ENCODE results near the gene BASP1. TPM values are rescaled to one million over a fixed set of nuclear protein-coding genes. Genes with fewer than 3 reads are reported as not detected.

The BASP1 gene
- total and polyA plus RNA-seq, 2 experiments from 2014 or later: 87.5 to 114 TPM

GRCh38 chr5:17227868-17228267, 10.4 kb downstream of the BASP1 start:
- Histone ChIP-seq H3K79me2 (replicated peaks; ENCODE audit: insufficient read depth) (peaks cover 91% of the 10 kb centered on the region), H3K27ac (ENCODE audit: low read depth) (no peak overlapping the region), H3K4me2 (no peak overlapping the region), H3F3A (replicated peaks; ENCODE audit: low read depth) (no peaks in the 10 kb centered on the region), H2AFZ (no peak overlapping the region), H3K36me3 (ENCODE audit: insufficient read depth) (no peaks in the 10 kb centered on the region), H4K20me1 (replicated peaks; ENCODE audit: insufficient read depth) (peaks cover 24% of the 10 kb centered on the region), H3K4me1 (ENCODE audit: insufficient read depth) (peaks cover 25% of the 10 kb centered on the region), H3K27me3 (ENCODE audit: insufficient read depth) (no peaks in the 10 kb centered on the region), H3K4me3 (no peak overlapping the region), H3K9me2 (ENCODE audit: insufficient read depth) (no peaks in the 10 kb centered on the region)
- H3K27me3 Mint-ChIP-seq (ENCODE audit: insufficient read depth, low read depth, poor library complexity): peaks cover 2% of the 10 kb centered on the region
- no peaks in the 10 kb centered on the region; the same call in 2 of the 3 replicates for H3K9me3 Mint-ChIP-seq
- ATAC-seq: no peak
- H3K36me3 Mint-ChIP-seq (ENCODE audit: low read depth): peaks cover 31% of the 10 kb centered on the region
- H3K4me1 Mint-ChIP-seq: peaks cover 47% of the 10 kb centered on the region
- no peak overlapping the region for H3K27ac Mint-ChIP-seq
- DNase-seq (ENCODE audit: low spot score): no peak
- TF ChIP-seq NANOG (IDR thresholded peaks at IDR 0.05; ENCODE audit: borderline replicate concordance) (no peak), STAT1 (IDR thresholded peaks at IDR 0.05; ENCODE audit: unreplicated experiment) (no peak), POLR2AphosphoS5 (IDR thresholded peaks at IDR 0.05; ENCODE audit: low read depth) (no peak), EZH2 (IDR thresholded peaks at IDR 0.05; ENCODE audit: low read depth, unreplicated experiment) (no peak), ZNF331 (CRISPR knock-in tag; IDR thresholded peaks at IDR 0.05; ENCODE audit: low read depth) (no peak), CREB1 (CRISPR knock-in tag; IDR thresholded peaks at IDR 0.05; ENCODE audit: low read depth) (no peak), JUNB (IDR thresholded peaks at IDR 0.05; ENCODE audit: unreplicated experiment) (no peak), REST (IDR thresholded peaks at IDR 0.05; ENCODE audit: unreplicated experiment) (no peak), ZNF114 (CRISPR knock-in tag; IDR thresholded peaks at IDR 0.05) (no peak), EZH2phosphoT487 (IDR thresholded peaks at IDR 0.05; ENCODE audit: unreplicated experiment) (no peak)
- TF ChIP-seq, protein P1, sequence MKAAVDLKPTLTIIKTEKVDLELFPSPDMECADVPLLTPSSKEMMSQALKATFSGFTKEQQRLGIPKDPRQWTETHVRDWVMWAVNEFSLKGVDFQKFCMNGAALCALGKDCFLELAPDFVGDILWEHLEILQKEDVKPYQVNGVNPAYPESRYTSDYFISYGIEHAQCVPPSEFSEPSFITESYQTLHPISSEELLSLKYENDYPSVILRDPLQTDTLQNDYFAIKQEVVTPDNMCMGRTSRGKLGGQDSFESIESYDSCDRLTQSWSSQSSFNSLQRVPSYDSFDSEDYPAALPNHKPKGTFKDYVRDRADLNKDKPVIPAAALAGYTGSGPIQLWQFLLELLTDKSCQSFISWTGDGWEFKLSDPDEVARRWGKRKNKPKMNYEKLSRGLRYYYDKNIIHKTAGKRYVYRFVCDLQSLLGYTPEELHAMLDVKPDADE (IDR thresholded peaks at IDR 0.05): no peak
- TF ChIP-seq, protein P2, sequence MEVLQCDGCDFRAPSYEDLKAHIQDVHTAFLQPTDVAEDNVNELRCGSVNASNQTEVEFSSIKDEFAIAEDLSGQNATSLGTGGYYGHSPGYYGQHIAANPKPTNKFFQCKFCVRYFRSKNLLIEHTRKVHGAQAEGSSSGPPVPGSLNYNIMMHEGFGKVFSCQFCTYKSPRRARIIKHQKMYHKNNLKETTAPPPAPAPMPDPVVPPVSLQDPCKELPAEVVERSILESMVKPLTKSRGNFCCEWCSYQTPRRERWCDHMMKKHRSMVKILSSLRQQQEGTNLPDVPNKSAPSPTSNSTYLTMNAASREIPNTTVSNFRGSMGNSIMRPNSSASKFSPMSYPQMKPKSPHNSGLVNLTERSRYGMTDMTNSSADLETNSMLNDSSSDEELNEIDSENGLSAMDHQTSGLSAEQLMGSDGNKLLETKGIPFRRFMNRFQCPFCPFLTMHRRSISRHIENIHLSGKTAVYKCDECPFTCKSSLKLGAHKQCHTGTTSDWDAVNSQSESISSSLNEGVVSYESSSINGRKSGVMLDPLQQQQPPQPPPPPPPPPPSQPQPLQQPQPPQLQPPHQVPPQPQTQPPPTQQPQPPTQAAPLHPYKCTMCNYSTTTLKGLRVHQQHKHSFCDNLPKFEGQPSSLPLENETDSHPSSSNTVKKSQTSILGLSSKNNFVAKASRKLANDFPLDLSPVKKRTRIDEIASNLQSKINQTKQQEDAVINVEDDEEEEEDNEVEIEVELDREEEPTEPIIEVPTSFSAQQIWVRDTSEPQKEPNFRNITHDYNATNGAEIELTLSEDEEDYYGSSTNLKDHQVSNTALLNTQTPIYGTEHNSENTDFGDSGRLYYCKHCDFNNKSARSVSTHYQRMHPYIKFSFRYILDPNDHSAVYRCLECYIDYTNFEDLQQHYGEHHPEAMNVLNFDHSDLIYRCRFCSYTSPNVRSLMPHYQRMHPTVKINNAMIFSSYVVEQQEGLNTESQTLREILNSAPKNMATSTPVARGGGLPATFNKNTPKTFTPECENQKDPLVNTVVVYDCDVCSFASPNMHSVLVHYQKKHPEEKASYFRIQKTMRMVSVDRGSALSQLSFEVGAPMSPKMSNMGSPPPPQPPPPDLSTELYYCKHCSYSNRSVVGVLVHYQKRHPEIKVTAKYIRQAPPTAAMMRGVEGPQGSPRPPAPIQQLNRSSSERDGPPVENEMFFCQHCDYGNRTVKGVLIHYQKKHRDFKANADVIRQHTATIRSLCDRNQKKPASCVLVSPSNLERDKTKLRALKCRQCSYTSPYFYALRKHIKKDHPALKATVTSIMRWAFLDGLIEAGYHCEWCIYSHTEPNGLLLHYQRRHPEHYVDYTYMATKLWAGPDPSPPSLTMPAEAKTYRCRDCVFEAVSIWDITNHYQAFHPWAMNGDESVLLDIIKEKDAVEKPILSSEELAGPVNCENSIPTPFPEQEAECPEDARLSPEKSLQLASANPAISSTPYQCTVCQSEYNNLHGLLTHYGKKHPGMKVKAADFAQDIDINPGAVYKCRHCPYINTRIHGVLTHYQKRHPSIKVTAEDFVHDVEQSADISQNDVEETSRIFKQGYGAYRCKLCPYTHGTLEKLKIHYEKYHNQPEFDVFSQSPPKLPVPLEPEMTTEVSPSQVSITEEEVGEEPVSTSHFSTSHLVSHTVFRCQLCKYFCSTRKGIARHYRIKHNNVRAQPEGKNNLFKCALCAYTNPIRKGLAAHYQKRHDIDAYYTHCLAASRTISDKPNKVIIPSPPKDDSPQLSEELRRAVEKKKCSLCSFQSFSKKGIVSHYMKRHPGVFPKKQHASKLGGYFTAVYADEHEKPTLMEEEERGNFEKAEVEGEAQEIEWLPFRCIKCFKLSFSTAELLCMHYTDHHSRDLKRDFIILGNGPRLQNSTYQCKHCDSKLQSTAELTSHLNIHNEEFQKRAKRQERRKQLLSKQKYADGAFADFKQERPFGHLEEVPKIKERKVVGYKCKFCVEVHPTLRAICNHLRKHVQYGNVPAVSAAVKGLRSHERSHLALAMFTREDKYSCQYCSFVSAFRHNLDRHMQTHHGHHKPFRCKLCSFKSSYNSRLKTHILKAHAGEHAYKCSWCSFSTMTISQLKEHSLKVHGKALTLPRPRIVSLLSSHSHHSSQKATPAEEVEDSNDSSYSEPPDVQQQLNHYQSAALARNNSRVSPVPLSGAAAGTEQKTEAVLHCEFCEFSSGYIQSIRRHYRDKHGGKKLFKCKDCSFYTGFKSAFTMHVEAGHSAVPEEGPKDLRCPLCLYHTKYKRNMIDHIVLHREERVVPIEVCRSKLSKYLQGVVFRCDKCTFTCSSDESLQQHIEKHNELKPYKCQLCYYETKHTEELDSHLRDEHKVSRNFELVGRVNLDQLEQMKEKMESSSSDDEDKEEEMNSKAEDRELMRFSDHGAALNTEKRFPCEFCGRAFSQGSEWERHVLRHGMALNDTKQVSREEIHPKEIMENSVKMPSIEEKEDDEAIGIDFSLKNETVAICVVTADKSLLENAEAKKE (CRISPR knock-in tag; IDR thresholded peaks at IDR 0.05): no peak
- TF ChIP-seq, protein P3, sequence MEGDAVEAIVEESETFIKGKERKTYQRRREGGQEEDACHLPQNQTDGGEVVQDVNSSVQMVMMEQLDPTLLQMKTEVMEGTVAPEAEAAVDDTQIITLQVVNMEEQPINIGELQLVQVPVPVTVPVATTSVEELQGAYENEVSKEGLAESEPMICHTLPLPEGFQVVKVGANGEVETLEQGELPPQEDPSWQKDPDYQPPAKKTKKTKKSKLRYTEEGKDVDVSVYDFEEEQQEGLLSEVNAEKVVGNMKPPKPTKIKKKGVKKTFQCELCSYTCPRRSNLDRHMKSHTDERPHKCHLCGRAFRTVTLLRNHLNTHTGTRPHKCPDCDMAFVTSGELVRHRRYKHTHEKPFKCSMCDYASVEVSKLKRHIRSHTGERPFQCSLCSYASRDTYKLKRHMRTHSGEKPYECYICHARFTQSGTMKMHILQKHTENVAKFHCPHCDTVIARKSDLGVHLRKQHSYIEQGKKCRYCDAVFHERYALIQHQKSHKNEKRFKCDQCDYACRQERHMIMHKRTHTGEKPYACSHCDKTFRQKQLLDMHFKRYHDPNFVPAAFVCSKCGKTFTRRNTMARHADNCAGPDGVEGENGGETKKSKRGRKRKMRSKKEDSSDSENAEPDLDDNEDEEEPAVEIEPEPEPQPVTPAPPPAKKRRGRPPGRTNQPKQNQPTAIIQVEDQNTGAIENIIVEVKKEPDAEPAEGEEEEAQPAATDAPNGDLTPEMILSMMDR (conservative IDR thresholded peaks at IDR 0.05; ENCODE audit: low read depth in 2 of 2): no peak
- no peak overlapping the region for H3K4me3 Mint-ChIP-seq

All from GM23338 (cell line).